ENCODE results near the gene RASGEF1C. TPM values are rescaled to one million over a fixed set of nuclear protein-coding genes. Genes with fewer than 3 reads are reported as not detected.

Gene RASGEF1C
- under 1 TPM; 0.34 to 1.00 TPM for total RNA-seq

DNA sequence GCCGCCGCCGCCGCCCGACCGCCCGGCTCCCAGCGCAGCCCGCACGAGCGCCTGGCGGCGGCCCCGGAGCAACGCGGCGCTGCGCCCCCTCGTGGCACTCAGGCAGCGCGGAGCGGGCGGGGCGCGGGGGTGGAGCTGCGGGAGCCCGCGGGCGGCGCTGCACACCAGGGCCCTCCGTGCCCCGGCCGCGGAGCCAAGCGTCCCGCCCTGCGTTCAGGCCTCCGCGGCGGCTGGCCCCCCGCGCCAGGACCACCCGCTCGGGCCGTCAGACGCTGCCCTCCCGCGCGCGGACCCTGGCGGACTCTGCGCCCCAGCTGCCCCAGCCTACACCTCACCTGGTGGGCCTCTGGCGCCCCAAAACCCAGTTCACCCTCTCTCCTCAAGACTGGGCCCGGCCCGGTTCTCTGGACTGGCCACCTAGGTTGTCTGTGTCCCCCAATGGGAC is at the start of gene RASGEF1C:
TSS of gene RASGEF1C (minus strand) at position 75 of the 445 bp plus-strand sequence. CDS start 71,159 bp downstream, outside the sequence.

DNA sequence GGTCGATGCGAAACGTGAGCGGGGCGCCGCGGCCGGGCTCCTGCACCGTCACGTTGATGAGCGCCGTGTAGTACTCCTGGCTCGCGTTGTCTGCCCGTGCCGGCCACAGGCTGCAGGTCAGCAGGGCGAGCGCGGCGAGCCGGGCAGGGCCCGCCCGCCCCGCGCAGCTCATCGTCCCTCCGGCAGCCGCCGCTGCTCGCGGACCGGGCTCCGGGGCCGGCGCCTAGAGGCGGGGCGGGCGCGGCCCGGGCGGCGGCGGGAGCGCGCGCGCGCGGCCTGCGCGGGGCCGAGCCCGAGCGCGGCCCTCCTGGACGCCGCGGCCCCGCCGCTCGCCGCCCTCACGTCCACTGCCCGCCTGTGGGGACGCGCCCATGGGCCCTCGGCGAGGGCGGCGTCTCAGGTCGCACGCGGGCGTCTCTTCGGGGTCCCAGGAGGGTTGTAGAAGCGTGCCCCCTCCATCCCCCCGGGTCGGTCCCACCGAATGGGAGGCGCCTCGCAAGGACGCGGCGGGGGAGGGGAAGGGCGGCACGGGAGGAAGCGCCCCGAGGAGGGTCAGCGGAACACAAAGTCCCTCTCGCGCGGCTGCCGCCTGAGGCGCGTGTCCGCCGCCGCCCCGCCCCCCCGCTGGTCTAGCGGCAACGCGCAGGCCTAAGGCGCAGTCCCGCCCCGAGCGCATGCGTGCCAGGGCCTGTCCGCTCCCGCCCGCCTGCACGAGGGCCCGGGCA is 137.3 kb downstream of the RASGEF1C start, which contains the start of gene RNF130:
TSS of gene RNF130 (minus strand) at position 229 of the 725 bp plus-strand sequence. CDS start at position 172, 57 bp downstream.

Other genes starting within 250 kb of the RASGEF1C start
- 10 to 100 TPM; 28.6 to 32.6 TPM for gene RNF130, start 137.5 kb downstream of the RASGEF1C start, total RNA-seq
- 10 to 100 TPM; 16.5 to 24.3 TPM for gene MAPK9, start 82.9 kb upstream of the RASGEF1C start, total RNA-seq
- gene GFPT2, start 144.1 kb upstream of the RASGEF1C start, total RNA-seq: 1 to 10 TPM; 1.7 to 3.8 TPM